Measurements from ENCODE around the gene PTPRQ. TPM values are rescaled to one million over a fixed set of nuclear protein-coding genes. Genes with fewer than 3 reads are reported as not detected.

Gene PTPRQ
- total RNA-seq, 1 donor from 2014 or later: not detected

DNA sequence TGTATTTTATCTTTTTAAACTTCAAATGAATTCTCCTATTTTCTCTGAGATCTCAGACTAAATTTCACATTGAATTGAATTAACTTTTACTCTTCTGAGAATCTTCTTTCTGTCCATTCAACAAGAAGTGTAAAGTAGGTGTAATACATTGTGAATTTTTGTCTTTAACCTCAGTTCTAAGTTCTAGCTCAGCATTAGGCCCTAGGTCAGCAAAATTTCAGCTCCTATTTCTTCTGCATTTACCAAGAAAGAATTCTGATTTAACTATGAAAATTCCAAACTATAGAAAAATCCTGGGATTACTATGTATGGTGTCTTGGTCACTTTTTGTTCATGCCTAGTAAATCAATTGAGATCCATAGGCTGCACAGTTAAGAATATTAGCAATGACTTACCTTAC, 152.5 kb downstream of the PTPRQ start:
- Mint-ChIP-seq H3K27me3 (ENCODE audit: low read depth) (no peaks in the 10 kb centered on the region), H3K4me1 (no peaks in the 10 kb centered on the region), H3K27ac (ENCODE audit: unreplicated experiment) (no peak overlapping the region), H3K9me3 (no peaks in the 10 kb centered on the region), H3K36me3 (ENCODE audit: low read depth) (no peaks in the 10 kb centered on the region), H3K4me3 (no peak overlapping the region)
- TF ChIP-seq, protein P1, sequence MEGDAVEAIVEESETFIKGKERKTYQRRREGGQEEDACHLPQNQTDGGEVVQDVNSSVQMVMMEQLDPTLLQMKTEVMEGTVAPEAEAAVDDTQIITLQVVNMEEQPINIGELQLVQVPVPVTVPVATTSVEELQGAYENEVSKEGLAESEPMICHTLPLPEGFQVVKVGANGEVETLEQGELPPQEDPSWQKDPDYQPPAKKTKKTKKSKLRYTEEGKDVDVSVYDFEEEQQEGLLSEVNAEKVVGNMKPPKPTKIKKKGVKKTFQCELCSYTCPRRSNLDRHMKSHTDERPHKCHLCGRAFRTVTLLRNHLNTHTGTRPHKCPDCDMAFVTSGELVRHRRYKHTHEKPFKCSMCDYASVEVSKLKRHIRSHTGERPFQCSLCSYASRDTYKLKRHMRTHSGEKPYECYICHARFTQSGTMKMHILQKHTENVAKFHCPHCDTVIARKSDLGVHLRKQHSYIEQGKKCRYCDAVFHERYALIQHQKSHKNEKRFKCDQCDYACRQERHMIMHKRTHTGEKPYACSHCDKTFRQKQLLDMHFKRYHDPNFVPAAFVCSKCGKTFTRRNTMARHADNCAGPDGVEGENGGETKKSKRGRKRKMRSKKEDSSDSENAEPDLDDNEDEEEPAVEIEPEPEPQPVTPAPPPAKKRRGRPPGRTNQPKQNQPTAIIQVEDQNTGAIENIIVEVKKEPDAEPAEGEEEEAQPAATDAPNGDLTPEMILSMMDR (conservative IDR thresholded peaks at IDR 0.05): no peak
- no peak for DNase-seq (ENCODE audit: low read depth, low spot score)

DNA sequence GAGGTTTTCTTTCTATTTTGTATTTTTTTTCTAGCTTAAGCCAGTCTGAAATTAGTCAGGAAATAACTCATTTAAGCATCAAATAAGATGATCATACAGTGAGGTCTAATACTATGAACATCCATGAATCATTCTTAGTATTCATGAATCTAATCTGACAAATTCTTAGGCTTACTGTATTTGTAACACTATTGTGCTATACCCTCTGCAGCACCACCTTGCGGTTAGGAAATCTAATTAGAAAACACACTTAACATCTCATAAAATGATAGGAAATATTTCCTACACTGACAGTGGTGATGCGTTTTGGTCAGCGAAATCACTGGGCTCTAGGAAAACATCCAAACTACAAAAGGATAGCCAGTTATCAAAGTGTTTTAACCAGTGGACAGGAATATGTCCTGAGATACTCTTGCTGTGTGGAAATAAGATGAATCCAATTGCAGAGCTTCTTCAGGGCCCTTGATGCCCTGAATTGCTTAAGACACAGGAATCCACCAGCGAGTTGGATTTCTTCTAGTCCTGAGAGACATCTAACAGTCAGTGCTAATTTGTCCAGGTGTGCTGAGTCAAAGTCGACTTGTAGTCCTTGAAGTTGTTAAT, 154.1 kb downstream of the PTPRQ start:
- no peak for DNase-seq (ENCODE audit: low read depth, low spot score)
- Mint-ChIP-seq H3K4me3 (no peak overlapping the region), H3K4me1 (no peaks in the 10 kb centered on the region), H3K27me3 (ENCODE audit: low read depth) (no peaks in the 10 kb centered on the region), H3K9me3 (no peaks in the 10 kb centered on the region), H3K36me3 (ENCODE audit: low read depth) (no peaks in the 10 kb centered on the region), H3K27ac (ENCODE audit: unreplicated experiment) (no peak overlapping the region)
- TF ChIP-seq, protein P1 (conservative IDR thresholded peaks at IDR 0.05): peak; percentile 59

DNA sequence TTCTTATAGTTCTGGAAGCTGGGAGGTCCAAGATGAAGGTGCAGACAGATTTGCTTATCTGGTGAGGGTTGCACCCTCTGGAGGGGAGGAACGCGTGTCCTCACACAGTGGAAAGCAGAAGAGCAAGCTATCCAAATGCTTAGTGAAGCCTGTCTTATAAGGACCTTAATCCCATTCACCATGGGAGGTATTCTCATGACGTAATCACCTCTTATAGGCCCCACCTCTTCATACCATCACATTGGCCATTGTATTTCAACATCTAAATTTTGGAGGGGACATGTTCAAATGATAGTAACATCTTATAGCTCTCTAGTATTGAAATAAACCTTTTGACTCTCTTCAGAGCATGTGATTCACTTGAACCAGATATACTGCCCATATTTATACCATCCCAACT, 158.4 kb downstream of the PTPRQ start:
- Mint-ChIP-seq H3K27ac (ENCODE audit: unreplicated experiment) (no peak overlapping the region), H3K4me1 (no peaks in the 10 kb centered on the region), H3K36me3 (ENCODE audit: low read depth) (no peaks in the 10 kb centered on the region), H3K4me3 (no peak overlapping the region), H3K27me3 (ENCODE audit: low read depth) (no peaks in the 10 kb centered on the region), H3K9me3 (no peaks in the 10 kb centered on the region)
- no peak for DNase-seq (ENCODE audit: low read depth, low spot score)
- TF ChIP-seq, protein P1 (conservative IDR thresholded peaks at IDR 0.05): no peak

DNA sequence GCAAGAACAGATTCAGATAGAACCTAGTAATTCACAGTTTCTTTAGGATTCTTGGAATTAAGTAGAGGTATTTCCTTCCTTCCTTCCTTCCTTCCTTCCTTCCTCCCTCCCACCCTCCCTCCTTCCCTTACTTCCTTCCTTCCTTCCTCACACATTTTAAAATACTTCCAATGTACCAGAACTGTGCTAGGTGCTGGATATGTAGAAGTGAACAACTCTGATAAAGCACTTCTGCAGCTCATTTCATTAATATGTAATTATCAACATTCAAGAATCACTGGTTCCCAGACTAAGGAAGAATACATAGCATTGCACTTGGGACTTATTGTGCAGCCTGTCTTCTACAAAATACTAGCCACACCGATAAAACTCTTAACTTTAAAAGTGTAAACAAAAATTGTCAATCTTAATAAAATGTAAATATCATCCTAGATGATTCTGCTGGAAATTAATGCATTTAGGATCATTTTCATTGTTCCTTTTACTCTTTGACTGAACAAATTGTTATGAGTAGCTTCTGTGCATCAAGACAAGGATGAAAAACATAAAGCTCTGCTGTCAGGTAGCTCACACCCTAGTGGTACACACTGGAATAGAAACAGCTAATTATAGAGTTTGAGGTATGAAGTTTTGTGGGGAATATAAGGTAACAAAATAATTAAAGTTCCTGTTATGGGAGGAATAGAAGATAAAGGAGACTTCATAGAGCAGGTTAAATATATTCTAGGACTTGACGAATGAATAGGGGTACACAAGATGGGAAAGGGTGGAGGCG, 163.5 kb downstream of the PTPRQ start:
- Mint-ChIP-seq H3K4me3 (no peak overlapping the region), H3K9me3 (no peaks in the 10 kb centered on the region), H3K36me3 (ENCODE audit: low read depth) (no peaks in the 10 kb centered on the region), H3K4me1 (no peaks in the 10 kb centered on the region), H3K27me3 (ENCODE audit: low read depth) (no peaks in the 10 kb centered on the region), H3K27ac (ENCODE audit: unreplicated experiment) (no peak overlapping the region)
- TF ChIP-seq, protein P1 (conservative IDR thresholded peaks at IDR 0.05): peak; percentile 43
- no peak for DNase-seq (ENCODE audit: low read depth, low spot score)

DNA sequence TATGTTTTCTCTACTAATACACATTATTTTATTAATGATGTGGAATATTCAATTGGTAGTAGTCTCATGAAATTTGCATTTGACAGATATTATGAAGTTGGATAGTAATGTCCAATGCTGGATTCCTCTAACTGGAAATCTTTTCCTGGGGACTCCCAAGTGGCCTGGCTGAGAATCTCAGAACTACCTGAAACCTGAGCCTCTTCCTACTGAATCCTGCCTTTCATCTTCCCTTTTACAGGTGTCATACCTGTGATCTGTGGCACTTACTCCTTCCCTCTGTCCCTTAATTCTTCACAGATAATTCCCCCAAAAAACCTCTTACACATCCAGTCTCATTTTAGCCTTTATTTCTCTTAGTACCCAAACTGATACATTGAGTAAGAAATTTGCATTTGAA, 173.7 kb downstream of the PTPRQ start:
- no peak for DNase-seq (ENCODE audit: low read depth, low spot score)
- TF ChIP-seq, protein P1 (conservative IDR thresholded peaks at IDR 0.05): no peak
- Mint-ChIP-seq H3K27ac (ENCODE audit: unreplicated experiment) (no peak overlapping the region), H3K9me3 (no peaks in the 10 kb centered on the region), H3K27me3 (ENCODE audit: low read depth) (no peaks in the 10 kb centered on the region), H3K36me3 (ENCODE audit: low read depth) (no peaks in the 10 kb centered on the region), H3K4me3 (no peak overlapping the region), H3K4me1 (no peaks in the 10 kb centered on the region)
